Sigmoid colon (tissue), 7 donors: ENCODE data around the gene OR51B4. TPM values are rescaled to one million over a fixed set of nuclear protein-coding genes. Genes with fewer than 3 reads are reported as not detected.
"Not testable (repeated sequence)": the region's sequence is repeated elsewhere in the genome, so short reads cannot be mapped to it uniquely, and the experiment has no call there.

Experiments used
- DNase-seq: peaks from one replicate; pipeline ENCODE4 v3.0.0-alpha.2; 2019
- H3K27ac ChIP-seq, 4 donors: fragments of 200-600 bp; sonication (generic); one replicate each; pipeline ENCODE4 v1.5.1; 2016 to 2019; ENCODE audit warnings: mild to moderate bottlenecking in 1 of 4
- H3K27me3 ChIP-seq, 3 donors: fragments of 200-600 bp; sonication (generic); one replicate each; pipeline ENCODE4 v1.5.1; 2019; ENCODE audit warnings: mild to moderate bottlenecking in 1 of 3
- H3K36me3 ChIP-seq, 4 donors: fragments of 200-600 bp; sonication (generic); one replicate each; pipeline ENCODE4 v1.5.1; 2016 to 2019
- H3K4me1 ChIP-seq, 4 donors: fragments of 200-600 bp; sonication (generic); one replicate each; pipeline ENCODE4 v1.5.1; 2017 to 2019
- H3K4me3 ChIP-seq, 4 donors: fragments of 200-600 bp; sonication (generic); one replicate each; pipeline ENCODE4 v1.5.1; 2017 to 2019; ENCODE audit warnings: mild to moderate bottlenecking in 2 of 4, moderate library complexity in 1 of 4
- H3K9me3 ChIP-seq, 4 donors: fragments of 200-600 bp in 3 of 4; sonication (generic) in 3 of 4; one replicate each; pipeline versions ENCODE4 v1.5.1 to v1.6.1; 2013 to 2019
- EP300 ChIP-seq, 4 donors: sonication (generic); formaldehyde crosslinking; IDR thresholded peaks; one replicate each; pipeline ENCODE4 v1.6.1; 2017; ENCODE audit warnings: antibody characterized with exemption in 4 of 4
- POLR2A ChIP-seq, 2 donors: fragments of 450-650 bp; IDR thresholded peaks; one replicate each; pipeline ENCODE4 v1.6.1; 2016; ENCODE audit warnings: antibody characterized with exemption in 2 of 2, mild to moderate bottlenecking in 2 of 2, moderate library complexity in 2 of 2
- POLR2AphosphoS5 ChIP-seq, 4 donors: sonication (generic); formaldehyde crosslinking; IDR thresholded peaks; one replicate each; pipeline ENCODE4 v1.6.1; 2017; ENCODE audit warnings: antibody characterized with exemption in 4 of 4
- WGBS, 2 donors: extraction: QIAGEN DNeasy Blood & Tissue Kit; methylation state at CpG; one replicate each; pipeline ENCODE4 v1.1.7; 2013; 5-methylcytosine and 5-hydroxymethylcytosine counted together
- intact Hi-C: fragments of 100-400 bp; cut with DNase I; formaldehyde crosslinking; loops from one replicate; pipeline ENCODE4 v1.15.1; 2023
- polyA plus RNA-seq, 3 donors: library from polyadenylated mRNA; stranded (reverse); fragments of 200-250 nt; gene quantifications; one replicate each; pipeline ENCODE4 v1.2.3, GENCODE V29; 2013
- total RNA-seq, 4 donors: library from RNA; depleted of rRNA; stranded (reverse); fragments of >200 nt; gene quantifications; one replicate each; pipeline ENCODE4 v1.1.0, GENCODE V29; 2016
- TF ChIP-seq, protein P1 (sequence below), 4 experiments: fragments of 450-650 bp in 3 of 4; fragments of 200-600 bp in 1 of 4; IDR thresholded peaks; one replicate each; pipeline ENCODE4 v1.5.1; 2016 to 2019; ENCODE audit warnings: antibody characterized with exemption in 4 of 4, mild to moderate bottlenecking in 3 of 4, moderate library complexity in 2 of 4
- donor health status: healthy with polysubstance abuse.
- donor health status: Bipolar disorder and iron deficiency.
- donor health status: healthy.

Gene OR51B4
- total and polyA plus RNA-seq, 7 donors: not detected

GRCh38 chr11:5335170-5335569, 33.4 kb upstream of the OR51B4 start:
- no peak for TF ChIP-seq POLR2AphosphoS5 (IDR thresholded peaks at IDR 0.05)
- TF ChIP-seq, protein P1, sequence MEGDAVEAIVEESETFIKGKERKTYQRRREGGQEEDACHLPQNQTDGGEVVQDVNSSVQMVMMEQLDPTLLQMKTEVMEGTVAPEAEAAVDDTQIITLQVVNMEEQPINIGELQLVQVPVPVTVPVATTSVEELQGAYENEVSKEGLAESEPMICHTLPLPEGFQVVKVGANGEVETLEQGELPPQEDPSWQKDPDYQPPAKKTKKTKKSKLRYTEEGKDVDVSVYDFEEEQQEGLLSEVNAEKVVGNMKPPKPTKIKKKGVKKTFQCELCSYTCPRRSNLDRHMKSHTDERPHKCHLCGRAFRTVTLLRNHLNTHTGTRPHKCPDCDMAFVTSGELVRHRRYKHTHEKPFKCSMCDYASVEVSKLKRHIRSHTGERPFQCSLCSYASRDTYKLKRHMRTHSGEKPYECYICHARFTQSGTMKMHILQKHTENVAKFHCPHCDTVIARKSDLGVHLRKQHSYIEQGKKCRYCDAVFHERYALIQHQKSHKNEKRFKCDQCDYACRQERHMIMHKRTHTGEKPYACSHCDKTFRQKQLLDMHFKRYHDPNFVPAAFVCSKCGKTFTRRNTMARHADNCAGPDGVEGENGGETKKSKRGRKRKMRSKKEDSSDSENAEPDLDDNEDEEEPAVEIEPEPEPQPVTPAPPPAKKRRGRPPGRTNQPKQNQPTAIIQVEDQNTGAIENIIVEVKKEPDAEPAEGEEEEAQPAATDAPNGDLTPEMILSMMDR (IDR thresholded peaks at IDR 0.05): no peak
- no peak for TF ChIP-seq POLR2A (IDR thresholded peaks at IDR 0.05)
- no peak for TF ChIP-seq EP300 (IDR thresholded peaks at IDR 0.05)
- intact Hi-C loops: no loop called here
- no peaks in the 10 kb centered on the region for H3K9me3 ChIP-seq

DNA sequence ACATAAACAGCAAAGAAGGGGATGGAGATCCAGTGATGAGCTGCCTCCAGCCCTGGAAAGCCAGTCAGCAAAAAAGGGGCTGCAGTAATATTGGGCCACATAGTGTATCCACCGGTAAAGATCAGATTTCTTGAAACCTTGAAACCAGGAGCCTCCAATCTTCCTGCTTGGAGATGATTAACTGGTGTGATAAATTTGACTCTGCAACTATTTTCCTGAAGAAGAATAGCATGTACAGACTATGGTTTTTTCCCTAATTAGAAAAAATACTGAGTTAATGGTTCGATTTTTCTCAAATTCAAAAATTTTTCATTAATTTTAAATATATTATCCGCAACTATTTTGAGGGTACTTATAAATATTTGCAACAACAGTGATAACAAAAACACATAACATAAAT, 22.5 kb upstream of the OR51B4 start, which contains the start of gene OR51B2:
TSS of gene OR51B2 (minus strand) at position 101 of the 400 bp plus-strand sequence. CDS start at position 101, 0 bp downstream.
- no peak within 1 kb of the TSS for H3K4me3 ChIP-seq
- no peak within 1 kb of the TSS for H3K27ac ChIP-seq
- H3K4me1 ChIP-seq: no peaks in the 10 kb centered on the region
- DNase-seq: no peak
- TF ChIP-seq POLR2AphosphoS5 (IDR thresholded peaks at IDR 0.05): no peak
- no peak for TF ChIP-seq POLR2A (IDR thresholded peaks at IDR 0.05)
- TF ChIP-seq EP300 (IDR thresholded peaks at IDR 0.05): no peak
- TF ChIP-seq, protein P1 (IDR thresholded peaks at IDR 0.05): no peak
- no peaks in the 10 kb centered on the region for H3K27me3 ChIP-seq
- peaks cover 0 to 2% (median 0%) of the 10 kb centered on the region in 4 donors for H3K9me3 ChIP-seq
- H3K36me3 ChIP-seq: no peaks in the 10 kb centered on the region
- intact Hi-C loops: no loop called here
- 63 to 73% methylated on average over 3 of the region's 3 CpGs for WGBS, 2 donors

More at GRCh38 chr11:5335170-5335569, 33.4 kb upstream of the OR51B4 start:
- no peak for DNase-seq
- H3K27ac ChIP-seq: no peak overlapping the region
- 23 to 56% methylated on average over 1 of the region's 1 CpG for WGBS, 2 donors
- H3K36me3 ChIP-seq: no peaks in the 10 kb centered on the region
- H3K27me3 ChIP-seq: no peaks in the 10 kb centered on the region
- no peaks in the 10 kb centered on the region for H3K4me1 ChIP-seq
- no peak overlapping the region for H3K4me3 ChIP-seq

DNA sequence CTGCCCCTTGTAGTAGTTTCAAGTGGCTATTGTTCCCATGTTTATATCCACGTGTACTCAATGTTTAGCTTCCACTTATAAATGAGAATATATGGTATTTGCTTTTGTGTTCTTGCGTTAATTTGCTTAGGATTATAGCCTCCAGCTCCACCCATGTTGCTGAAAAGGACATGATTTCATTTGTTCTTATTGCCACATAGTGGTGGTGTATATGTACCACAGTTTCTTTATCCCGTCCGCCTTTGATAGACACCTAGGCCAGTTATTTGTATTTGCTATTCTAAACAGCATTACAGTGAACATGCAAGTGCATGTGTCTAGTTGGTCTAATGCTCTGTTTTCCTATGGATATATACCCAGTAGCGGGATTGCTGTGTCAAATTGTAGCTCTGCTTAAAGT, 15.5 kb upstream of the OR51B4 start:
- DNase-seq: no peak
- H3K27ac ChIP-seq: no peak overlapping the region
- intact Hi-C loops: no loop called here
- H3K9me3 ChIP-seq: no peaks in the 10 kb centered on the region
- no peaks in the 10 kb centered on the region for H3K27me3 ChIP-seq
- 41 to 68% methylated on average over 5 of the region's 5 CpGs for WGBS, 2 donors
- no peaks in the 10 kb centered on the region for H3K36me3 ChIP-seq
- no peak overlapping the region for H3K4me3 ChIP-seq
- TF ChIP-seq POLR2A (IDR thresholded peaks at IDR 0.05) (no peak), EP300 (IDR thresholded peaks at IDR 0.05) (no peak), POLR2AphosphoS5 (IDR thresholded peaks at IDR 0.05) (no peak)
- TF ChIP-seq, protein P1 (IDR thresholded peaks at IDR 0.05): no peak
- H3K4me1 ChIP-seq: no peaks in the 10 kb centered on the region

DNA sequence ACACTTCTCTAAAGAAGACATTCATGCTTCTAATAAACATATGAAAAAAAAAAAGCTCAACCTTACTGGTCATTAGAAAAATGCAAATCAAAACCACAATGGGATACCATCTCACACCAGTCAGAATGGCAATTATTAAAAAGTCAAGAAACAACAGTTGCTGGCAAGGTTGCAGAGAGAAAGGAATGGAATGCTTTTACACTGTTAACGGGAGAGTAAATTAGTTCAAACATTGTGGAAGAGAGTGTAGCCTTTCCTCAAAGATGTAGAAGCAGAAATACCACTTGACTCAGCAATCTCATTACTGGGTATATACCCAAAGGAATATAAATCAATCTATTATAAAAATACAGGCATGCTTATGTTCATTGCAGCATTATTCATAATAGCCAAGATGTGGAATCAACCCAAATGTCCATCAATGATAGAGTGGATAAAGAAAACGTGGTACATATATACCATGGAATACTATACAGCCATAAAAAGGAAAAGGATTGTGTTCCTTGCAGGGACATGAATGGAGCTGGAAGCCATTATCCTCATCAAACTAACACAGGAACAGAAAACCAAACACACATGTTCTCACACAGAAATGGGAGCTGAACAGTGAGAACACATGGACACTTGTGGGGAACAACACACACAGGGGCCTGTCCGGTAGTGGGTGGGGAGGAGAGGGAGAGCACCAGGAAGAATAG, 11.7 kb upstream of the OR51B4 start:
- 79 to 87% methylated on average over 3 of the region's 3 CpGs for WGBS, 2 donors

GRCh38 chr11:5310423-5310822, 8.7 kb upstream of the OR51B4 start:
- Histone ChIP-seq H3K4me1 (no peaks in the 10 kb centered on the region), H3K9me3 (no peaks in the 10 kb centered on the region), H3K4me3 (no peak overlapping the region), H3K27me3 (no peaks in the 10 kb centered on the region), H3K27ac (no peak overlapping the region), H3K36me3 (no peaks in the 10 kb centered on the region)
- TF ChIP-seq POLR2AphosphoS5 (IDR thresholded peaks at IDR 0.05) (no peak), EP300 (IDR thresholded peaks at IDR 0.05) (no peak), POLR2A (IDR thresholded peaks at IDR 0.05) (no peak)
- TF ChIP-seq, protein P1 (IDR thresholded peaks at IDR 0.05): no peak
- intact Hi-C loops: no loop called here
- 95 to 96% methylated on average over 1 of the region's 1 CpG for WGBS, 2 donors
- DNase-seq: no peak

More for the DNA sequence above, 11.7 kb upstream of the OR51B4 start:
- H3K27me3 ChIP-seq, intact Hi-C loops, DNase-seq, H3K36me3 ChIP-seq, H3K4me3 ChIP-seq, H3K27ac ChIP-seq, H3K4me1 ChIP-seq, H3K9me3 ChIP-seq: not testable (repeated sequence)
